HG02588 (cell line): Measurements from ENCODE around the gene NUP62CL.
A peak's percentile ranks its signal among the peaks of the same experiment; 100 is the strongest.

Experiments
- ATAC-seq: cut with Tn5 transposase; IDR thresholded peaks from one replicate; pipeline ENCODE4 v1.9.1; 2021; ENCODE audit warnings: mild to moderate bottlenecking, moderate library complexity; ENCODE audit not compliant: unreplicated experiment

The NUP62CL gene

DNA sequence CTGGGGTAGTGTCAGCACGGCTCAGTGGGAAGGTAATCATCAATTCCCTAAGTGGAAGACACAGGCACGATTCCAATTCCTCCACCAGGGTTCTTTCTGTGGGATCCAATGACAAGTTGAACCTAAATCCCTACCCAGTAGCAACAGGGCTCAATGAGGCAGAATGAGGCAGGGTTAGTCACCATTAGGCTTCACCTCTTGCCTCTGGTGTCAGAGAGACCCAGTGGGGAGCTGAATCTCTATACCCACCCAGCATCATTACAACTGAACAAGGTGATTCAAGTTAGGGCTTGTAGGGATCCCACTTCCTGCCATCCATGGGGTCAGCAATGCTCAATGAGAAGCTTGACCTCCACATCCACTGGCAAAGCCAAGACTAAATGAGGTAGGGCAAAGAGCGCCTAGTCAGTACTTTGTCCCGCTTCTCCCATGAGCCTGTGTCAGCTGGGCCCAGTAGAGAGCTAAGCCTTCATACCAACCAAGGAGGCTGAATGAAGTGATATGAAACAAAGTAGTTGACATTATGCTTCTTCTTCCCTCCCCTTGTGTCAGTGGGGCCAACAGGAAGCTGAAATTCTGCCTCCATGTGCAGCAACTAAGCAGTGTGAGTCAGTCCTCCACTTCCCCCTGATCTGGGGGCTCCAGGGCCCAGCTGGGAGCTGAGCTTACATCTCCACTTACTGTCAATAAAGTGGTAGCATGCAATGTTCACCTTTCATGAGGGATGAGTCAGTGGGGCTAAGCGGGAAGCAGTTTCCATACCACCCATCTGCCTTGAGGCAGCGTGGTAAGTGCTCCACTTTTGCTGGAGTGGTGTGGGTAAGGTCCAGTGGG, 51.2 kb downstream of the NUP62CL start:
- ATAC-seq, result no peak

DNA sequence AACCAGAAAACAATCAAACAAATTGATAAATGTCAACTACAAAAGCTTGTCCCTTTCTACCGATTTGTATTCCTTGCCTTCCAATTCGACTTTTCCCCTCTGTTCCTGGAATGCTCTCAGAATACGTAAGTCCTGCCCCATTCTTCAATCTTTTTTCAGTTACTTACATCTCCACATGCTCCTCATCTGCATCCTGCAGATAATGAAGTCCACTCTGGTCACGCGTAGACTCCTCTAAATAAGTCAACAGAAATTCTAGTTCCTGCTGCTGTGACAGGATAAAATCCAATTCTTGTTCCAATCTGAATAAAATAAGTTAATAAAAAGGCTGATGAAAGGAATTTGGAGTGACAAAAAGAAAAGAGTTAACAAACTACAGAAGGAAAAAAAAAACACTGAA, 53.2 kb downstream of the NUP62CL start:
- no peak for ATAC-seq

DNA sequence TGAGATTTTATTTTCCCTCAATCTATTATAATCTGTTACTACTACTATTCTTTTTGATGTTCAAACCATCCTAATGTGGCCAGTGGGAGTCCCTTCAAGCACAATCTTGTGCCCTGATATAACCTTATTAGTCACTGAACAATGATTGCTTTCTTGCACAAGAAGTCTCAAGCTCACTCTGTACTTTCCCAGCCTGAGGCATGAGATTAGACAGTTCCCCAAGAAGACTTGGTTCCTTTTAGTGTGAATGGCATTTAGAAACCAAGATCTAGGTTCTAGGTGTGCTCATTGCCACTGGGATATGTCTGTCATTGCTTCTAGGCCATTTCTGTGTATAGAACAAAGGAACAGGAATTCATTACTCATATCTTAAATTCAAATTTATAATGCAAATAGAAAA, 59.6 kb downstream of the NUP62CL start:
- ATAC-seq, result no peak

DNA sequence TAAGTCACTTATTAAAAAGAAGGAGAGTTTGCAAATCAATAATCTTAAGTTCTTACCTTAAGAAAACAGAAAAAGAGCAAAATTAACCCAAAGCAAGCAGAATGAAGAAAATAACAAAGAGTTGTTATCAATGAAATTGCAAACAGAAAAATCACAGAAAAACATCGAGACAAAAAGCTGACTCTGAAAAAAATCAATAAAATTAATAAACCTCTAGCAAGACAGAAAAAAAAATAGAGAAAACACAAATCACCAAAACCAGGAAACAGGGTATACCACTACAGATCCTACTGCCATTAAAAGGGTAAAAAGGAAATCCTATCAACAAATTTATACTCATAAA, 70.3 kb downstream of the NUP62CL start:
- no peak for ATAC-seq

DNA sequence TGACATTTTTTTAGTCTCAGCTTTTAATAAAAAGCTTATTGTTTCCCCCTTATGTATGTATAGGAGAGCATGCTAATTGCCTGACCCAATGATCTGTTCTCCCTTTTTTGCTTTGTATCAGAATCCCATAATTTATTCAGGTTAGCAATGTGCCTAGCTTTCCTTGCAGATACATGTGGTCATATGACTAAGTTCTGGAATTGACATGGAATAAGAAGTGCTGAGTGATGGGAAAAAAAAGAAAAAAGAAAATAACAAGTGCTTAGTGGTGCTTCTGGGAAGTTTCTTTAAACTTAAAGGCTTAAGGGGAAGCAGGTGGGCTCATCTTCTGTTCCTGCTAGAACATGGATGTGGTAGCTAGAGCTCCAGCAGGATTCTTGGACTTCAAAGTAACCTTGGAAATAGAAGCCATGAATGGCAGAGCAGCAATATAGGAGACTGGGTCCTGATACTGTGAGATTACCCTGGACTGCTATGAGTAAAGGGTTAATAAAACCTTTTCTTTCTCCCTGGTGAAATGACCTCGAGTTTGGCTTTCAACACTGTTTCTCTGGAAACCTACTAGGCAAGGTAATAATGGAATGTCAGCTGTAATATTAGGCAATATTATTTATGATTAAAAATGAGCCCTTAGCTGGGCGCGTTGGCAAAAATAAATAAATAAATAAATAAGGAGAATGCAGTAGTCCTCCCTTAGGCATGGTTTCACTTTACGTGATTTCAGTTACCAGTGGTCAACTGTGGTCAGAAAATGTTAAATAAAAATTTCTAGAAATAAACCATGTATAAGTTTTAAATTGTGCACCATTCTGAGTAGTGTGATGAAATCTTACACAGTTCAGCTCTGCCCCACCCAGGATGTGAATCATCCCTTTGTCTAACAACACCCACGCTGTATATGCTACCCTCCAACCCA, 70.9 kb downstream of the NUP62CL start:
- ATAC-seq, result no peak

DNA sequence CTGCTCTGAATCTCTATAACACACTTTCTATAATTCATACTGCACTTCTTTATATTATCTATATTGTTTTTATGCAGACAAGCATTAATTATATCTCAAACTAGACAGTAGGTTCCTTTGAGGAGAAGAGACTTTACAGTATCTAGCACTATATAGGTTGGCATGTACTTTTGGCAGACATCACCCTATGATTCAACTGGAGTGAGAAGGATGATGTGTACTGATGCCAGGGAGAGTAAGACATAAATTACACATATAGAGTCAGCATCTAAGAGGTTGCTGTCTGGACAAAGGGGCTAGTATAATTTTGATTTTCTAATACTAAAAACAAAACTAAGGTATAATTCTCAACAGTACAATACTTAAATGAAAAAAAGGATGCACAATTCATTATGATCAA, 82.5 kb downstream of the NUP62CL start:
- ATAC-seq, result no peak

DNA sequence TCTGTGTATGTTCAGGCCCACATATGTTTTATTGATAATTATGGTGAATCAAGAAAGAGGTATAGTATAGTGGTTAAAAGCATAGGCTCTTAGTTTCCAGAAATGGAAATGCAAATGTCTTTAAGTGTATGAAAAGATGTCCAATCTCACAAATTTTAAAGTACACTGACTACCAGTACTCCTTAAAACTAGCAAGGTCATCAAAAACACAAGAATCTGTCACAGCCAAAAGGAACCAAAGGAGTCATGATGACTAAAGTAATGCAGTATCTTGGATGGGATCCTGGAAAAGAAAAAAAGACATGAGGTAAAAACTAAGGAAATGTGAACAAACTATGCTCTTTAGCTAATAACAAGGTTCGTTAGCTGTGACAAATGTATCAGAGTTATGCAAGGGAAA, 87.0 kb downstream of the NUP62CL start:
- ATAC-seq, result no peak

DNA sequence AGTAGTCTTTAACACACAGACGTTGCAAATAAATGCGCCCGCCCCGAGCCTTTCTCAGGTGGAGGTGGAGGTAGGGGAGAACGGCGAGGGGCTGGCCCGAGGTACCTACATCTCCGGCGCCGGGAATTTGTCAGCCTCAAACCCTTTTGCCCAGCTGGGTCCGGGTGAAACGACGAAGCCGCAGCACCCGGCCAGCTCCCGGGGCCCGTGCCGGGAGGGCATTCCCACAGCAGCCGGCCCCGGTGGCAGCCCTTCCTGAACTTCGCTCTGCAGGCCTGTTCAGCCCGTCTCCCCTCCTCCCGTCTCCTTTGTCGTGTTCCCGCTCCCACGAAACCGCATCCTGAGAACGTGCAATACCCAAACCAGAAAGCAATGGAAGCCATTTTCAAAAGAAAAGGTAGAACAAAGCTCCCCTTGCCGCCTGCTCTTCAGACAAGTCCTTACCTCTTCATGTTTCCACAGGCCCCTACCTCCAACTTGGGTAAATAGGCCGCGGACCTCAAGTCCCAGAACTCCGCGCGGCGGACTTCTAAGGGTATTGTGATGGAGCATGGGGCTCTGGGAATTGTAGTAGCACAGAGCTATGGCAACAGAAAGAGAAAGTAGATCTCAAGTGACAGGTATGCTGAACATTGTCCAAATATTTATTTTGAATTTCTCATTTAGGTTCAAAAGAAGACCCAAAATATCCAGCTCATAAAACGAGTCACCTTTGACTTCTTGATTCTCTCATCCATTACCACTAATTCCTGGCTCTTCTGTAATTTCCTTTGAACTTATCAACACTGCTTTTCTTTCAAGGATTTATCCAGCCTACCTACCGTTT, 87.7 kb downstream of the NUP62CL start, which contains the start of gene RBM41:
RBM41 (minus strand) TSS at position 501 of the 826 bp plus-strand sequence; CDS start at position 452, 49 bp downstream.
- ATAC-seq, result peak; percentile 100

DNA sequence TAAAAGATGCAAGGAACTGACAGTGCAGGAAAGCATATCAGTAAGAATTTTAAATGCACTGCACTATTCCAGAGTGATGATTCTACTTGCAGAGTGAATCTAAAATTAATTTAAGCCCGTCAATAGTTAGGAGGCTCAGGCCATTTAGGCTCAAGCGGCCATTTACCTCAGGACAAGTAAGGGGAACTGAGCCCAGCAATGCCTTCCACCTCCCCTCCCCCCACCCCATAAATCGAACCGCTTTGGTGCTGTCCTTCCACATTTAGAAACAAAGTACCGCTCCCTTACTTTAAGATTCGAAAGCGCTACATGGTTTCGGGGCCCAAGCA, 88.3 kb downstream of the NUP62CL start:
- peak; percentile 17 for ATAC-seq

DNA sequence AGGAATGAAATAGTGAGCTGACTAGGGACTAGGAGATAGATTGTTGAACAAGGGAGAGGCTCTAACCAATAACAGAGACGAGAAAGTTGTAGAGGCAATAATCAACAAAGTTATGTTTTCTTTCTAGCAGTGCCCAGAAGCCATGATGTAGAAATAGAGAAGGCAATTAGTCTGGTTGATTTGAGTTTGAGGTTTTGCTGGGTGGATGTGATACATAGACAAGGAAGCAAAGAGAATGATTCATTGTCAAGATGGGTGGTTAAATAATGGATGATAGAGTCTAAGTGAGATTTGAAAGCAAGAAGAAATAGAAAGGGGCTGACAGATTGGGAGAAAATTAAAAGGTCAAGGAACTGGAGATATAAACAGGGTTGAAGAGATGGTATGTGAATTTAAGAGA, 98.8 kb downstream of the NUP62CL start:
- no peak for ATAC-seq

DNA sequence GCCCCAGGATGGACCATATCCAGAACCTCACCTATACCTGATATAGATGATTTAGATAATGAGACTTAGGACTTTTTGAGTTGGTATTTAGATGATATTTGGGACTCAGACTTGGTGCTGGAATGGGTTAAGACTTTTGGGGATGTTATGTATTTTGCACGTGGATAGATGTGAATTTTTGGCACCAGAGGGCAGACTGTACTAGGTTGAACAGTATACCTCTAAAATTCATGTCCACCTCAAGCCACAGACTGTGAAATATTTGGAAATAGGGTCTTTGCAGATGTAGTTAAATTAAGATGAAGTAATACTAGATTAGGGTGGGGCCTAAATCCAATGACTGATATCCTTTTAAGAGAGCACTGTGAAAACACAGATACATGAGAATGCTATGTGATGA, 103.3 kb downstream of the NUP62CL start:
- ATAC-seq, result no peak

DNA sequence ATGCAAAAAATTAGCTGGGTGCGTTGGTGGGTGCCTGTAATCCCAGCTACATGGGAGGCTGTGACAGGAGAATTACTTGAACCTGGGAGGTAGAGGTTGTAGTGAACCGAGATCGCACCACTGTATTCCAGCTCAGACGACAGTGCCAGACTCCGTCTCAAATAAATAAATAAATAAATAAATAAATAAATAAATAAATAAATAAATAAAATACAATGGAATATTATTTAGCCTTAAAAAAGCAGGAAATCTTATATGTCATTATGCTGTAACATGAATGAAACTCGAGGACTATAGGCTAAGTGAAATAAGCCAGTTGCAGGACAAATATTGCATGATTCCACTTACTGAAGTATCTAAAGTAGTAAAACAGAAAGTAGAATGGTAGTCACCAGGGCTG, 130.1 kb downstream of the NUP62CL start:
- ATAC-seq, result no peak
